ENCODE data around the gene WDR48.
"Not testable (repeated sequence)": the region's sequence is repeated elsewhere in the genome, so short reads cannot be mapped to it uniquely, and the experiment has no call there.

WDR48 gene

DNA sequence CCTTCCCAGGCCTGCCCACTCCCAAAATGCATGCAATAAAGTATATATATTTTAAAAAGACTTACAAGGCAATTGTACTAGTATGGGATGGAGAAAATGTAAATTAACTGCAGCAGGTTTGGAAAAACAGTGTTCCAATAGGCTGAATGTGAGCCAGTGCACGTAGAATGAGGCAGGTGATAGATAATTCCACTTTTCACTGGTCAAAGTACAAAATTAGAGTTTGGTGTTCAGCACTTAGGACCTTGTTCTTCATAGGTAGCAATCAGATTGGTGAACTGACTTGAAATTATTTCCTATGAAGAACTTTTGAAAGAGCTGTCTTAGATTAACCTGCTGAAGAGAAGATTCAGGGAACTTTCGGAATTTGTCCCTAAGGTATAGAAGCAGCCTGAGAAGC is 1.9 kb downstream of the WDR48 start:
- H3K4me1 ChIP-seq: no peaks in the 10 kb centered on the region
- no peaks in the 10 kb centered on the region for H3K9me3 ChIP-seq
- no peak overlapping the region for H3K4me3 ChIP-seq (ENCODE audit: low read depth, low read length)
- no peak for DNase-seq
- H3K27me3 ChIP-seq: no peaks in the 10 kb centered on the region
- TF ChIP-seq, protein P1, sequence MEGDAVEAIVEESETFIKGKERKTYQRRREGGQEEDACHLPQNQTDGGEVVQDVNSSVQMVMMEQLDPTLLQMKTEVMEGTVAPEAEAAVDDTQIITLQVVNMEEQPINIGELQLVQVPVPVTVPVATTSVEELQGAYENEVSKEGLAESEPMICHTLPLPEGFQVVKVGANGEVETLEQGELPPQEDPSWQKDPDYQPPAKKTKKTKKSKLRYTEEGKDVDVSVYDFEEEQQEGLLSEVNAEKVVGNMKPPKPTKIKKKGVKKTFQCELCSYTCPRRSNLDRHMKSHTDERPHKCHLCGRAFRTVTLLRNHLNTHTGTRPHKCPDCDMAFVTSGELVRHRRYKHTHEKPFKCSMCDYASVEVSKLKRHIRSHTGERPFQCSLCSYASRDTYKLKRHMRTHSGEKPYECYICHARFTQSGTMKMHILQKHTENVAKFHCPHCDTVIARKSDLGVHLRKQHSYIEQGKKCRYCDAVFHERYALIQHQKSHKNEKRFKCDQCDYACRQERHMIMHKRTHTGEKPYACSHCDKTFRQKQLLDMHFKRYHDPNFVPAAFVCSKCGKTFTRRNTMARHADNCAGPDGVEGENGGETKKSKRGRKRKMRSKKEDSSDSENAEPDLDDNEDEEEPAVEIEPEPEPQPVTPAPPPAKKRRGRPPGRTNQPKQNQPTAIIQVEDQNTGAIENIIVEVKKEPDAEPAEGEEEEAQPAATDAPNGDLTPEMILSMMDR (IDR thresholded peaks at IDR 0.05; ENCODE audit: low read depth, low read length): no peak
- no peaks in the 10 kb centered on the region for H3K36me3 ChIP-seq

GRCh38 chr3:39056151-39056550 is 4.3 kb downstream of the WDR48 start:
- Histone ChIP-seq H3K27me3 (no peaks in the 10 kb centered on the region), H3K4me1 (no peaks in the 10 kb centered on the region), H3K9me3 (no peaks in the 10 kb centered on the region), H3K36me3 (no peaks in the 10 kb centered on the region), H3K4me3 (ENCODE audit: low read depth, low read length) (no peak overlapping the region)
- DNase-seq: no peak
- TF ChIP-seq, protein P1 (IDR thresholded peaks at IDR 0.05; ENCODE audit: low read depth, low read length): no peak

- not testable (repeated sequence) for H3K27me3 ChIP-seq, H3K9me3 ChIP-seq
These were observed 9.4 kb downstream of the WDR48 start for GRCh38 chr3:39061228-39061627.

GRCh38 chr3:39062180-39062579 is 10.4 kb downstream of the WDR48 start:
- no peak overlapping the region for H3K4me3 ChIP-seq (ENCODE audit: low read depth, low read length)
- TF ChIP-seq, protein P1 (IDR thresholded peaks at IDR 0.05; ENCODE audit: low read depth, low read length): no peak

More at GRCh38 chr3:39061228-39061627, 9.4 kb downstream of the WDR48 start:
- not testable (repeated sequence) for H3K4me1 ChIP-seq; DNase-seq; H3K36me3 ChIP-seq; H3K4me3 ChIP-seq (ENCODE audit: low read depth, low read length)

DNA sequence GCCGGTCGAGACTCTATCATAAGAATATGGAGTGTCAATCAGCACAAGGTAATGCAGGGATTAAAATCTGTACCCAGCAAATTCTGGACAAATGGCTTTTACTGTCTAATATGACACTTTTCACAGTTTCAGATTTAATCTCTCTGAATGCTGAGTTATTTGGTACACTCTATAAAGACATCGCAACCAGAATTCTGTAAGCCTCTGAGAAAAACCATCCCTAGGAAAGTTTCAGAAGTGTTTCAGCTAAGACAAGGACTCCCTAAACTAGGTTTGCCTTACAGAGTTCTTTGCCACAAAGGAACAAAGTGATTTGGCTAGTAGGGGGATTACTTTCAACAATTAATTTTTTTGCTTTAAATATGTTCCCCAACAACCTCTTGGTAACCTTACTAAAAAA is 11.3 kb downstream of the WDR48 start:
- no peaks in the 10 kb centered on the region for H3K9me3 ChIP-seq
- H3K27me3 ChIP-seq: no peaks in the 10 kb centered on the region
- no peak for DNase-seq
- H3K36me3 ChIP-seq: no peaks in the 10 kb centered on the region
- no peaks in the 10 kb centered on the region for H3K4me1 ChIP-seq
- TF ChIP-seq, protein P1 (IDR thresholded peaks at IDR 0.05; ENCODE audit: low read depth, low read length): no peak
- no peak overlapping the region for H3K4me3 ChIP-seq (ENCODE audit: low read depth, low read length)

More at GRCh38 chr3:39062180-39062579, 10.4 kb downstream of the WDR48 start:
- Histone ChIP-seq H3K9me3 (no peaks in the 10 kb centered on the region), H3K27me3 (no peaks in the 10 kb centered on the region), H3K4me1 (no peaks in the 10 kb centered on the region), H3K36me3 (no peaks in the 10 kb centered on the region)
- DNase-seq: no peak

DNA sequence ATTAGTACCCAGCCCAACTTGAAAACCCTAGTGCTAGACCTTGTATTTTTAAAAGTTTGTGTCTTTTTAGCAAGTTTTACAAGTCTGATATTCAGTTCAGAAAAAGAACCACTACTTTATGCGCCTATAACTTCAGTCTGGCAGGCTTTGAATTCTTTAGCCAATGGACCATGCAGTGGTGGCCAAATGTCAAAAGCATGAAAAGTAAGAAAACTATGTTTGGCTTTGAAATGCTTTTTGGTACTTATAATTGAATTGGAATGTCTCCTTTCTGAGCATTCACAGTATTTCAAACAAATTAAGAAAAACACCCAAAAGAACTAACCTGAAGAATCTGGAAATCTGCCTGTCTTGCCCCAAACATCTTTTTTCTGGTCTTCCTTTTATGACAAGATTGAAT is 12.8 kb downstream of the WDR48 start:
- no peak overlapping the region for H3K4me3 ChIP-seq (ENCODE audit: low read depth, low read length)
- H3K27me3 ChIP-seq: no peaks in the 10 kb centered on the region
- no peak for DNase-seq

More for the DNA sequence above, 12.8 kb downstream of the WDR48 start:
- Histone ChIP-seq H3K4me1 (no peaks in the 10 kb centered on the region), H3K9me3 (no peaks in the 10 kb centered on the region), H3K36me3 (no peaks in the 10 kb centered on the region)
- TF ChIP-seq, protein P1 (IDR thresholded peaks at IDR 0.05; ENCODE audit: low read depth, low read length): no peak

Data from BE2C (cell line).